ENCODE data around the gene NDUFV1.

DNA sequence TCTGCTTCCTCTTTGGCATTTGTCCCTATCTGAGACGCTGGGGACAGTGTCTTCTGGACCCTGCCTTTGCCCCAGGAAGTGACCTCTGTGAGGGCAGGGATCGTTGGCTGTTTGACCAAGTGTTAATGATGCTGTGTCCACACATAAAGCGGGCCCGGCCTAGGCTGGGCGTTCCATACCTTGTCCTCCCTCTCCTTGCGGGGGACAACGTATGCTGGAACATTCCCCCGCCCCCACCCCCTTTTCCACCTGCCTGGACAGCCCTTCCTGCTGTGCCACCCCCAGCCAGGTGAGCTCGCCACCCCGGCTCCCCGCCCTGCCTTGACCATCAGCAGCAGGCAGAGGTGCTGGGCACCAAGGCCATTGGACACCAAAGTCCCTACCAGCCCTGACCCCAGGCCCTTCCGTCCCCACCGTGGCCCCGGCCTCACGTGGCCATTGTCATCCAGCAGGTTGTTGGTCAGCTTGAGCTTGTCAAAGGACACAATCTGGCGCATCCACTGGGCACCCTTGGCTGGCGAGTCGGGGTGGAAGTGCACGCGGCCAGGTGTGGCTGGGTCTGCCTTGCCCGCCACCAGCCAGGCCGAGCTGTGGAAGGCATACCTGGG is 27.1 kb downstream of the NDUFV1 start:
- no peak for TF ChIP-seq ESRRG (CRISPR knock-in tag; IDR thresholded peaks at IDR 0.05)
- TF ChIP-seq, protein P1, sequence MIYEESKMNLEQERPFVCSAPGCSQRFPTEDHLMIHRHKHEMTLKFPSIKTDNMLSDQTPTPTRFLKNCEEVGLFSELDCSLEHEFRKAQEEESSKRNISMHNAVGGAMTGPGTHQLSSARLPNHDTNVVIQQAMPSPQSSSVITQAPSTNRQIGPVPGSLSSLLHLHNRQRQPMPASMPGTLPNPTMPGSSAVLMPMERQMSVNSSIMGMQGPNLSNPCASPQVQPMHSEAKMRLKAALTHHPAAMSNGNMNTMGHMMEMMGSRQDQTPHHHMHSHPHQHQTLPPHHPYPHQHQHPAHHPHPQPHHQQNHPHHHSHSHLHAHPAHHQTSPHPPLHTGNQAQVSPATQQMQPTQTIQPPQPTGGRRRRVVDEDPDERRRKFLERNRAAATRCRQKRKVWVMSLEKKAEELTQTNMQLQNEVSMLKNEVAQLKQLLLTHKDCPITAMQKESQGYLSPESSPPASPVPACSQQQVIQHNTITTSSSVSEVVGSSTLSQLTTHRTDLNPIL (CRISPR knock-in tag; IDR thresholded peaks at IDR 0.05; ENCODE audit: low read depth): no peak
- TF ChIP-seq PATZ1 (CRISPR knock-in tag; IDR thresholded peaks at IDR 0.05; ENCODE audit: borderline replicate concordance): no peak
- no peak for TF ChIP-seq ISL1 (CRISPR knock-in tag; IDR thresholded peaks at IDR 0.05)
- no peak for TF ChIP-seq ZC3H10 (CRISPR knock-in tag; IDR thresholded peaks at IDR 0.05)
- TF ChIP-seq ZFP30 (CRISPR knock-in tag; IDR thresholded peaks at IDR 0.05): no peak
- TF ChIP-seq GLIS3 (CRISPR knock-in tag; IDR thresholded peaks at IDR 0.05): no peak
- TF ChIP-seq ZNF565 (CRISPR knock-in tag; conservative IDR thresholded peaks at IDR 0.05; ENCODE audit: low read depth): no peak
- no peak for TF ChIP-seq ZNF70 (CRISPR knock-in tag; IDR thresholded peaks at IDR 0.05)
- no peak for TF ChIP-seq RARB (CRISPR knock-in tag; IDR thresholded peaks at IDR 0.05)
- TF ChIP-seq PPARA (CRISPR knock-in tag; IDR thresholded peaks at IDR 0.05; ENCODE audit: borderline replicate concordance): no peak
